Liver (tissue), 9 donors: ENCODE data around the gene BAZ2B. TPM values are rescaled to one million over a fixed set of nuclear protein-coding genes. Genes with fewer than 3 reads are reported as not detected.

Experiments
- DNase-seq: peaks from one replicate; pipeline ENCODE4 v3.0.0-alpha.2; 2017; ENCODE audit warnings: low spot score
- H3K27ac ChIP-seq, 2 donors: one replicate each; pipeline ENCODE4 v1.7.0; 2013; ENCODE audit warnings: inconsistent platforms in 2 of 2, low read length in 2 of 2, control low read depth in 1 of 2, low read depth in 1 of 2, mild to moderate bottlenecking in 1 of 2
- H3K27me3 ChIP-seq, 4 donors: one replicate each; pipeline versions ENCODE4 v1.6.1 to v1.7.0; 2013; ENCODE audit warnings: low read length in 3 of 4, inconsistent platforms in 1 of 4, mild to moderate bottlenecking in 1 of 4, moderate library complexity in 1 of 4; ENCODE audit not compliant: control insufficient read depth in 4 of 4, insufficient read depth in 4 of 4
- H3K36me3 ChIP-seq, 4 donors: one replicate each; pipeline versions ENCODE4 v1.6.1 to v1.7.0; 2013; ENCODE audit warnings: low read length in 3 of 4, mild to moderate bottlenecking in 3 of 4, low read depth in 1 of 4, moderate library complexity in 1 of 4; ENCODE audit not compliant: control insufficient read depth in 4 of 4, insufficient read depth in 3 of 4
- H3K4me1 ChIP-seq, 4 donors: one replicate each; pipeline versions ENCODE4 v1.6.1 to v1.7.0; 2013; ENCODE audit warnings: low read length in 3 of 4, mild to moderate bottlenecking in 3 of 4, moderate library complexity in 1 of 4; ENCODE audit not compliant: control insufficient read depth in 4 of 4, insufficient read depth in 4 of 4
- H3K4me3 ChIP-seq, 3 donors: one replicate each; pipeline versions ENCODE4 v1.6.1 to v1.7.0; 2013; ENCODE audit warnings: low read length in 3 of 3, control low read depth in 1 of 3, low read depth in 1 of 3, mild to moderate bottlenecking in 1 of 3
- H3K9ac ChIP-seq, 2 donors: one replicate each; pipeline ENCODE4 v1.7.0; 2013; ENCODE audit warnings: low read length in 2 of 2, mild to moderate bottlenecking in 2 of 2, moderate library complexity in 2 of 2, control low read depth in 1 of 2, low read depth in 1 of 2
- H3K9me3 ChIP-seq, 4 donors: one replicate each; pipeline versions ENCODE4 v1.6.1 to v1.7.0; 2013; ENCODE audit warnings: low read length in 3 of 4; ENCODE audit not compliant: control insufficient read depth in 4 of 4
- ATF3 ChIP-seq: IDR thresholded peaks from 2 replicates; pipeline ENCODE4 v1.6.1; 2016; ENCODE audit warnings: antibody characterized with exemption
- EGR1 ChIP-seq, 2 donors: IDR thresholded peaks; 2 replicates each; pipeline ENCODE4 v1.6.1; 2016 to 2018; ENCODE audit warnings: antibody characterized with exemption in 2 of 2, low read depth in 2 of 2
- FOXA2 ChIP-seq: IDR thresholded peaks from 2 replicates; pipeline ENCODE4 v1.6.1; 2016; ENCODE audit warnings: antibody characterized with exemption
- HNF4A ChIP-seq, 2 donors: conservative IDR thresholded peaks; 2 replicates each; pipeline ENCODE4 v1.6.1; 2016; ENCODE audit warnings: antibody characterized with exemption in 2 of 2, mild to moderate bottlenecking in 2 of 2
- HNF4G ChIP-seq: IDR thresholded peaks from 2 replicates; pipeline ENCODE4 v1.6.1; 2016; ENCODE audit warnings: antibody characterized with exemption
- JUND ChIP-seq, 2 donors: IDR thresholded peaks; 2 replicates each; pipeline ENCODE4 v1.6.1; 2016; ENCODE audit warnings: antibody characterized with exemption in 2 of 2
- MAX ChIP-seq: IDR thresholded peaks from 2 replicates; pipeline ENCODE4 v1.6.1; 2016; ENCODE audit warnings: antibody characterized with exemption
- NR2F2 ChIP-seq: IDR thresholded peaks from 2 replicates; pipeline ENCODE4 v1.6.1; 2016; ENCODE audit warnings: antibody characterized with exemption
- RAD21 ChIP-seq, 2 donors: IDR thresholded peaks; 2 replicates each; pipeline ENCODE4 v1.6.1; 2016; ENCODE audit warnings: antibody characterized with exemption in 2 of 2, mild to moderate bottlenecking in 2 of 2
- REST ChIP-seq: IDR thresholded peaks from 2 replicates; pipeline ENCODE4 v1.6.1; 2016; ENCODE audit warnings: antibody characterized with exemption, mild to moderate bottlenecking
- RXRA ChIP-seq, 2 donors: IDR thresholded peaks; 2 replicates each; pipeline ENCODE4 v1.6.1; 2017 to 2018; ENCODE audit warnings: antibody characterized with exemption in 2 of 2, mild to moderate bottlenecking in 1 of 2
- SP1 ChIP-seq: IDR thresholded peaks from 2 replicates; pipeline ENCODE4 v1.6.1; 2018; ENCODE audit warnings: antibody characterized with exemption, mild to moderate bottlenecking
- TAF1 ChIP-seq: conservative IDR thresholded peaks from 2 replicates; pipeline ENCODE4 v1.6.1; 2016; ENCODE audit warnings: antibody characterized with exemption, mild to moderate bottlenecking
- YY1 ChIP-seq: IDR thresholded peaks from 2 replicates; pipeline ENCODE4 v1.6.1; 2016; ENCODE audit warnings: antibody characterized with exemption, mild to moderate bottlenecking
- ZBTB33 ChIP-seq: IDR thresholded peaks from 2 replicates; pipeline ENCODE4 v1.6.1; 2016; ENCODE audit warnings: antibody characterized with exemption
- WGBS: extraction: QIAGEN DNeasy Blood & Tissue Kit; methylation state at CpG from one replicate; pipeline ENCODE4 v1.1.7; 2013; 5-methylcytosine and 5-hydroxymethylcytosine counted together
- polyA plus RNA-seq, 2 donors: library from polyadenylated mRNA; stranded (reverse) in 1 of 2; unstranded in 1 of 2; fragments of 200-250 nt in 1 of 2; fragments of >200 nt in 1 of 2; fragmentation: Nextera tagmentation in 1 of 2; extraction: Ambion mirVana in 1 of 2; gene quantifications; one replicate each; pipeline versions ENCODE4 v1.2.1 to v1.2.3, GENCODE V29; 2013 to 2015
- total RNA-seq, 2 donors: library from RNA; depleted of rRNA; stranded (reverse); fragments of >200 nt; gene quantifications; one replicate each; pipeline ENCODE4 v1.2.3, GENCODE V29; 2014
- donor health status: healthy.
- donor health status: healthy.
- donor health status: healthy.
- donor health status: healthy.
- donor health status: healthy.

BAZ2B gene
- total and polyA plus RNA-seq, 4 donors = 6.7 to 61.0 (median 24.9) TPM

- no peaks in the 10 kb centered on the region for H3K27me3 ChIP-seq
- 67% methylated on average over 1 of the region's 1 CpG for whole genome bisulfite sequencing
- no peak for DNase-seq
- no peaks in the 10 kb centered on the region for H3K9me3 ChIP-seq
- peaks cover 0 to 2% (median under 1%) of the 10 kb centered on the region in 4 donors for H3K36me3 ChIP-seq
- TF ChIP-seq ZBTB33 (no peak), RAD21 (IDR thresholded peaks at IDR 0.05) (no peak), JUND (IDR thresholded peaks at IDR 0.05) (no peak), ATF3 (no peak), HNF4A (conservative IDR thresholded peaks at IDR 0.05) (no peak), RXRA (IDR thresholded peaks at IDR 0.05) (no peak), HNF4G (no peak), NR2F2 (no peak), TAF1 (no peak), REST (no peak), YY1 (no peak), SP1 (no peak), MAX (no peak), FOXA2 (no peak), EGR1 (IDR thresholded peaks at IDR 0.05; ENCODE audit: low read depth in 2 of 2) (no peak)
- H3K27ac ChIP-seq = no peak overlapping the region
- no peak overlapping the region for H3K4me3 ChIP-seq
- peaks cover 0 to 2% (median 0%) of the 10 kb centered on the region in 4 donors for H3K4me1 ChIP-seq
- no peak overlapping the region for H3K9ac ChIP-seq
Measured at GRCh38 chr2:159459279-159459678, 157.1 kb downstream of the BAZ2B start.

- Histone ChIP-seq H3K36me3 (no peaks in the 10 kb centered on the region), H3K27ac (no peak overlapping the region), H3K4me1 (peaks cover 0 to 2% (median 0%) of the 10 kb centered on the region in 4 donors), H3K27me3 (no peaks in the 10 kb centered on the region), H3K9me3 (no peaks in the 10 kb centered on the region), H3K9ac (no peak overlapping the region), H3K4me3 (no peak overlapping the region)
- TF ChIP-seq REST (no peak), RAD21 (IDR thresholded peaks at IDR 0.05) (no peak)
- WGBS = 65% methylated on average over 1 of the region's 1 CpG
- no peak for DNase-seq
Measured at GRCh38 chr2:159457589-159457988, 158.8 kb downstream of the BAZ2B start.
